DND-41 (cell line): ENCODE data around the gene RAD50.
"Not testable (repeated sequence)": the region's sequence is repeated elsewhere in the genome, so short reads cannot be mapped to it uniquely, and the experiment has no call there.

ENCODE experiments used
- EZH2 ChIP-seq: IDR thresholded peaks from 3 replicates; pipeline ENCODE4 v1.6.1; 2012; ENCODE audit warnings: borderline replicate concordance, low read depth, mild to moderate bottlenecking, moderate library complexity, low read length, inconsistent platforms; ENCODE audit not compliant: severe bottlenecking
- TF ChIP-seq, protein P1 (sequence below): IDR thresholded peaks from 2 replicates; pipeline ENCODE4 v1.5.1; 2012; ENCODE audit warnings: borderline replicate concordance, low read length, moderate library complexity, mild to moderate bottlenecking; ENCODE audit not compliant: poor library complexity, severe bottlenecking; ENCODE audit errors: extremely low read depth

DNA sequence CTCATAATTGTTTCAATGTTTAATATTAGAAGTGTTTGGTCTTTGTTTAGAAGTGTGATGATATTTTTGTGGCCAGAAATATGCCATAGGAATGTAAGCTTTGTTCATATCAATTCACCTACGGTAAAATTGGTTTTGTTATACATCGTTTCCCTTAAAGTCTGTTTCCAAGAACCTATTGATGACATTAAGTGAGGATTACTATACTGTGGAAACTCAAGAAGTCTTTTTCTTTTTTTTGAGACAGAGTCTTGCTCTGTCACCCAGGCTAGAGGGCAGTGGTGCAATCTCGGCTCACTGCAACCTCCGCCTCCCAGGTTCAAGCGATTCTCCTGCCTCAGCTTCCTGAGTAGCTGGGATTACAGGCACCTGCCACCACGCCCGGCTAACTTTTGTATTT, 7.9 kb upstream of the RAD50 start:
- TF ChIP-seq, protein P1, sequence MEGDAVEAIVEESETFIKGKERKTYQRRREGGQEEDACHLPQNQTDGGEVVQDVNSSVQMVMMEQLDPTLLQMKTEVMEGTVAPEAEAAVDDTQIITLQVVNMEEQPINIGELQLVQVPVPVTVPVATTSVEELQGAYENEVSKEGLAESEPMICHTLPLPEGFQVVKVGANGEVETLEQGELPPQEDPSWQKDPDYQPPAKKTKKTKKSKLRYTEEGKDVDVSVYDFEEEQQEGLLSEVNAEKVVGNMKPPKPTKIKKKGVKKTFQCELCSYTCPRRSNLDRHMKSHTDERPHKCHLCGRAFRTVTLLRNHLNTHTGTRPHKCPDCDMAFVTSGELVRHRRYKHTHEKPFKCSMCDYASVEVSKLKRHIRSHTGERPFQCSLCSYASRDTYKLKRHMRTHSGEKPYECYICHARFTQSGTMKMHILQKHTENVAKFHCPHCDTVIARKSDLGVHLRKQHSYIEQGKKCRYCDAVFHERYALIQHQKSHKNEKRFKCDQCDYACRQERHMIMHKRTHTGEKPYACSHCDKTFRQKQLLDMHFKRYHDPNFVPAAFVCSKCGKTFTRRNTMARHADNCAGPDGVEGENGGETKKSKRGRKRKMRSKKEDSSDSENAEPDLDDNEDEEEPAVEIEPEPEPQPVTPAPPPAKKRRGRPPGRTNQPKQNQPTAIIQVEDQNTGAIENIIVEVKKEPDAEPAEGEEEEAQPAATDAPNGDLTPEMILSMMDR, result not testable (repeated sequence)
- TF ChIP-seq EZH2, result not testable (repeated sequence)
